Fibroblast of mammary gland (primary cell): Measurements from ENCODE around the gene TMEM272.

Experiments used
- DNase-seq: peaks from one replicate; pipeline ENCODE4 v3.0.0-alpha.2; 2010; ENCODE audit warnings: low read depth
- H3K4me3 ChIP-seq: 2 replicates; pipeline ENCODE4 v1.5.1; 2011; ENCODE audit warnings: low read depth, mild to moderate bottlenecking, low read length, moderate library complexity; ENCODE audit not compliant: control insufficient read depth
- CTCF ChIP-seq: conservative IDR thresholded peaks from 2 replicates; pipeline ENCODE4 v1.5.1; 2011; ENCODE audit warnings: low read depth, low read length, inconsistent platforms; ENCODE audit not compliant: control insufficient read depth, insufficient read depth

Gene TMEM272

GRCh38 chr13:51882570-51883225, 37.7 kb upstream of the TMEM272 start:
- TF ChIP-seq CTCF = no peak
- no peak for DNase-seq
- no peak overlapping the region for H3K4me3 ChIP-seq

- no peak overlapping the region for H3K4me3 ChIP-seq
- TF ChIP-seq CTCF = no peak
- DNase-seq = no peak
Observed at GRCh38 chr13:51881296-51881695, 36.3 kb upstream of the TMEM272 start.

GRCh38 chr13:51879133-51879532, 34.2 kb upstream of the TMEM272 start:
- DNase-seq = peak; percentile 9
- no peak overlapping the region for H3K4me3 ChIP-seq
- no peak for TF ChIP-seq CTCF

GRCh38 chr13:51874651-51875050, 29.7 kb upstream of the TMEM272 start:
- no peak for DNase-seq
- no peak overlapping the region for H3K4me3 ChIP-seq
- TF ChIP-seq CTCF = no peak

GRCh38 chr13:51873837-51874236, 28.9 kb upstream of the TMEM272 start:
- TF ChIP-seq CTCF = no peak
- no peak for DNase-seq
- H3K4me3 ChIP-seq = no peak overlapping the region

- DNase-seq = no peak
- no peak for TF ChIP-seq CTCF
- H3K4me3 ChIP-seq = no peak overlapping the region
Observed at GRCh38 chr13:51873117-51873798, 28.3 kb upstream of the TMEM272 start.
